ENCODE data around the gene BIRC3. TPM values are rescaled to one million over a fixed set of nuclear protein-coding genes. Genes with fewer than 3 reads are reported as not detected.

The BIRC3 gene
- total and polyA plus RNA-seq, 12 donors = 1.1 to 16.5 (median 5.4) TPM

GRCh38 chr11:102283116-102283485 lies 34.2 kb upstream of the BIRC3 start:
- H3K36me3 ChIP-seq = no peaks in the 10 kb centered on the region
- DNase-seq (no peak), ATAC-seq (no peak)
- intact Hi-C loops (cut with DNase I) = loop anchor here in 2 of 10 donors (10.0 kb wide), 2 partner anchors 52 to 212 kb away; no protein-coding TSS in a partner anchor
- TF ChIP-seq, protein P1, sequence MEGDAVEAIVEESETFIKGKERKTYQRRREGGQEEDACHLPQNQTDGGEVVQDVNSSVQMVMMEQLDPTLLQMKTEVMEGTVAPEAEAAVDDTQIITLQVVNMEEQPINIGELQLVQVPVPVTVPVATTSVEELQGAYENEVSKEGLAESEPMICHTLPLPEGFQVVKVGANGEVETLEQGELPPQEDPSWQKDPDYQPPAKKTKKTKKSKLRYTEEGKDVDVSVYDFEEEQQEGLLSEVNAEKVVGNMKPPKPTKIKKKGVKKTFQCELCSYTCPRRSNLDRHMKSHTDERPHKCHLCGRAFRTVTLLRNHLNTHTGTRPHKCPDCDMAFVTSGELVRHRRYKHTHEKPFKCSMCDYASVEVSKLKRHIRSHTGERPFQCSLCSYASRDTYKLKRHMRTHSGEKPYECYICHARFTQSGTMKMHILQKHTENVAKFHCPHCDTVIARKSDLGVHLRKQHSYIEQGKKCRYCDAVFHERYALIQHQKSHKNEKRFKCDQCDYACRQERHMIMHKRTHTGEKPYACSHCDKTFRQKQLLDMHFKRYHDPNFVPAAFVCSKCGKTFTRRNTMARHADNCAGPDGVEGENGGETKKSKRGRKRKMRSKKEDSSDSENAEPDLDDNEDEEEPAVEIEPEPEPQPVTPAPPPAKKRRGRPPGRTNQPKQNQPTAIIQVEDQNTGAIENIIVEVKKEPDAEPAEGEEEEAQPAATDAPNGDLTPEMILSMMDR (IDR thresholded peaks at IDR 0.05) = no peak
- H3K4me1 ChIP-seq = peaks cover 0 to 27% (median 5%) of the 10 kb centered on the region in 9 donors
- no peaks in the 10 kb centered on the region for H3K9me3 ChIP-seq
- H3K27ac ChIP-seq = peak overlapping the region in 1 of 10 donors; percentile 4
- H3K27me3 ChIP-seq = peaks cover 0 to 10% (median 0%) of the 10 kb centered on the region in 7 donors
- 89 to 95% methylated on average over 1 of the region's 1 CpG for WGBS, 2 donors
- no peak overlapping the region for H3K4me3 ChIP-seq

GRCh38 chr11:102284008-102284407 lies 33.3 kb upstream of the BIRC3 start:
- Histone ChIP-seq H3K9me3 (no peaks in the 10 kb centered on the region), H3K27me3 (peaks cover 0 to 10% (median 0%) of the 10 kb centered on the region in 7 donors), H3K27ac (no peak overlapping the region), H3K4me3 (no peak overlapping the region), H3K36me3 (no peaks in the 10 kb centered on the region), H3K4me1 (peaks cover 0 to 30% (median 8%) of the 10 kb centered on the region in 9 donors)
- DNase-seq (no peak), ATAC-seq (no peak)
- intact Hi-C loops (cut with DNase I) = loop anchor here in 2 of 10 donors (10.0 kb wide), 2 partner anchors 51 to 211 kb away; no protein-coding TSS in a partner anchor
- 92 to 97% methylated on average over 3 of the region's 3 CpGs for WGBS, 2 donors
- TF ChIP-seq, protein P1 (IDR thresholded peaks at IDR 0.05) = no peak

- Histone ChIP-seq H3K36me3 (no peaks in the 10 kb centered on the region), H3K27me3 (no peaks in the 10 kb centered on the region), H3K27ac (no peak overlapping the region), H3K9me3 (no peaks in the 10 kb centered on the region), H3K4me3 (no peak overlapping the region), H3K4me1 (peaks cover 0 to 22% (median 4%) of the 10 kb centered on the region in 9 donors)
- intact Hi-C loops (cut with DNase I) = loop anchor here in 7 of 10 donors (2.0 to 10.0 kb wide), 8 partner anchors 49 to 381 kb away; partner anchors contain the start of gene BIRC2 (in 1 of the 7)
- ATAC-seq = no peak
- TF ChIP-seq, protein P1 (IDR thresholded peaks at IDR 0.05) = no peak
- WGBS, 2 donors = 92 to 93% methylated on average over 3 of the region's 3 CpGs
- no peak for DNase-seq
Observed at GRCh38 chr11:102286292-102286691, 31.0 kb upstream of the BIRC3 start.

DNA sequence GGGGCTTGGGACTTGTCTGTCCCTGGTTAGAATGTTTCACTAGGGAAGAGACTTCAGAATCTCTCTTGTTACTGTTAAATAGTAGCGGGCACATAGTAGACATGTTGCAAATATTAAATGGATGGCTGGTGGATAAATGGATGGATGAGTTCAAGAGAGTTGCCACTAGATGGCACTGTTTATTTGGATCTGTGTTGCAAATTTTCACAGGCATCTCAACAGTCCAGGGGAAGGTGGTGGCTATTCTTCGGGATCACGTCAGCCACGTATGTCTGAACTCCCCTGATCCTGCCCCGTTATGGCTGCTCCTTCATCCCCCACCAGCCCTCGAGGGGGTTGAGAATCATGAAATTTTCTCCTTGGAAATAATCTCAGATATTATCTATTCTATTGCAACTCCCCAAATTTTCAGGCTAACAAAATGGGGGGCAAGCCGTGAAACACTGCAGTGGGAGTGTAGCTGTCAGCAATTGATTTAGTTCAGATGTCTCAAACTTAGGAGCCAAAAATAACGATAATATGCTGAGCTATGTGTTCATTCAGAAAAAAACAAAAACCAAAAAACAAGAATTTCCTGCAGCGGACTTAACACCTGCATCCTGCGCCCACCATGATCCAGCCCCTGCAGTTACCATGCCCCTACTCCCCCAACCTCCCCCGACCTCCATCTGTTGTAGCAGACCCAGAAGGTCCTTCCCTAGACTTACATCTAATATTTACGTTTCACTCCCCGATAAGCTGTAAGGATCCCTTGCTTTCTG lies 29.1 kb upstream of the BIRC3 start:
- Histone ChIP-seq H3K36me3 (no peaks in the 10 kb centered on the region), H3K27ac (no peak overlapping the region), H3K4me1 (peaks cover 0 to 16% (median 4%) of the 10 kb centered on the region in 9 donors), H3K27me3 (no peaks in the 10 kb centered on the region), H3K4me3 (peak overlapping the region in 5 of 10 donors; percentile 27 to 38 (median 28)), H3K9me3 (no peaks in the 10 kb centered on the region)
- DNase-seq (peak in 1 of 2 donors; percentile 55), ATAC-seq (peak; percentile 74 to 92 (median 86))
- 27 to 34% methylated on average over 13 of the region's 13 CpGs for WGBS, 2 donors
- TF ChIP-seq, protein P1 (IDR thresholded peaks at IDR 0.05) = peak; percentile 36 to 85 (median 77)
- intact Hi-C loops (cut with DNase I) = loop anchor here (1.0 to 10.0 kb wide), 10 partner anchors 47 to 379 kb away; partner anchors contain the start of gene BIRC2 (in 2 of the 10)
